Caco-2 (cell line): Measurements from ENCODE around the gene OTOA. TPM values are rescaled to one million over a fixed set of nuclear protein-coding genes. Genes with fewer than 3 reads are reported as not detected.
"Not testable (repeated sequence)": the region's sequence is repeated elsewhere in the genome, so short reads cannot be mapped to it uniquely, and the experiment has no call there.

Experiments
- BruUV-seq: library from RNA; stranded (reverse); fragments of 400-500 nt; replicated peaks from 2 replicates; lab custom pipeline; 2021; lab: Mats Ljungman, UMichigan
- CTCF ChIA-PET: fragments of 300-600 bp; sonication (Branson Sonifier 250); formaldehyde crosslinking; loops from one replicate; lab custom pipeline; 2022; ENCODE audit warnings: antibody characterized with exemption; lab: Charles Lee
- POLR2A ChIA-PET: fragments of 300-600 bp; sonication (Branson Sonifier 250); formaldehyde crosslinking; loops from one replicate; lab custom pipeline; 2022; ENCODE audit warnings: antibody characterized with exemption; lab: Charles Lee
- DNase-seq, 2 experiments: peaks; one replicate each; pipeline versions ENCODE4 v3.0.0 to v3.0.0-alpha.2; 2020 to 2022
- H3K27me3 ChIP-seq: replicated peaks from 2 replicates; pipeline ENCODE4 v1.6.0; 2011; ENCODE audit warnings: low read length; ENCODE audit not compliant: control insufficient read depth, insufficient read depth
- H3K36me3 ChIP-seq: 2 replicates; pipeline ENCODE4 v1.5.1; 2011; ENCODE audit warnings: low read length; ENCODE audit not compliant: control insufficient read depth, insufficient read depth
- H3K4me1 ChIP-seq: fragments of 250-450 bp; sonication (Bioruptor Pico); 2 replicates; pipeline ENCODE4 v1.5.1; 2020; ENCODE audit warnings: mild to moderate bottlenecking
- H3K4me3 ChIP-seq: 2 replicates; pipeline ENCODE4 v1.5.1; 2011; ENCODE audit warnings: low read depth, mild to moderate bottlenecking, control low read depth, low read length
- H3K9me3 ChIP-seq: fragments of 250-450 bp; sonication (Bioruptor Pico); 2 replicates; pipeline ENCODE4 v1.5.1; 2020; ENCODE audit warnings: mild to moderate bottlenecking, moderate library complexity
- H3K27ac Mint-ChIP-seq: one replicate; pipeline ENCODE4 v1.8.0; 2022; ENCODE audit warnings: mixed read lengths; ENCODE audit not compliant: unreplicated experiment
- H3K27me3 Mint-ChIP-seq: one replicate; pipeline ENCODE4 v1.8.0; 2022; ENCODE audit warnings: mixed read lengths; ENCODE audit not compliant: insufficient read depth, unreplicated experiment
- H3K36me3 Mint-ChIP-seq: one replicate; pipeline ENCODE4 v1.8.0; 2022; ENCODE audit warnings: mild to moderate bottlenecking, mixed read lengths; ENCODE audit not compliant: insufficient read depth, unreplicated experiment
- H3K4me1 Mint-ChIP-seq: one replicate; pipeline ENCODE4 v1.8.0; 2022; ENCODE audit warnings: low read depth, mixed read lengths; ENCODE audit not compliant: unreplicated experiment
- H3K4me3 Mint-ChIP-seq: one replicate; pipeline ENCODE4 v1.8.0; 2022; ENCODE audit warnings: mild to moderate bottlenecking, moderate library complexity, mixed read lengths; ENCODE audit not compliant: unreplicated experiment
- H3K9me3 Mint-ChIP-seq: one replicate; pipeline ENCODE4 v1.8.0; 2022; ENCODE audit warnings: mixed read lengths; ENCODE audit not compliant: unreplicated experiment
- CTCF ChIP-seq, 2 experiments: fragments of 200-600 bp in 1 of 2; IDR thresholded peaks; 1 replicate in 1 of 2; 2 replicates in 1 of 2; pipeline versions ENCODE4 v1.5.1 to v1.8.0; 2011 to 2022; ENCODE audit warnings: antibody characterized with exemption in 1 of 2, control low read depth in 1 of 2, inconsistent platforms in 1 of 2, low read depth in 1 of 2, low read length in 1 of 2, mild to moderate bottlenecking in 1 of 2, moderate library complexity in 1 of 2; ENCODE audit not compliant: insufficient read depth in 1 of 2, severe bottlenecking in 1 of 2, unreplicated experiment in 1 of 2
- intact Hi-C: fragments of 100-400 bp; cut with micrococcal nuclease; formaldehyde crosslinking; loops from one replicate; pipeline ENCODE4 v1.10.0; 2022; ENCODE audit not compliant: unreplicated experiment
- total RNA-seq: library from RNA; stranded (reverse); gene quantifications from 2 replicates; pipeline ENCODE4 v1.2.3, GENCODE V29; 2022

The OTOA gene
- total RNA-seq, 1 experiment from 2014 or later = not detected

- H3K27me3 ChIP-seq = no peaks in the 10 kb centered on the region; the same call in 1 of the 2 replicates
- no peak for TF ChIP-seq CTCF (IDR thresholded peaks at IDR 0.05; ENCODE audit: insufficient read depth in 1 of 2, low read depth in 1 of 2, low read length in 1 of 2, severe bottlenecking in 1 of 2, unreplicated experiment in 1 of 2)
- POLR2A ChIA-PET = no interaction called here
- Mint-ChIP-seq H3K4me1 (no peaks in the 10 kb centered on the region), H3K27me3 (peaks cover 6% of the 10 kb centered on the region), H3K36me3 (no peaks in the 10 kb centered on the region), H3K9me3 (no peaks in the 10 kb centered on the region), H3K4me3 (no peak overlapping the region), H3K27ac (no peak overlapping the region)
- CTCF ChIA-PET = no interaction called here
- H3K36me3 ChIP-seq = no peaks in the 10 kb centered on the region
- H3K4me1 ChIP-seq = no peaks in the 10 kb centered on the region
- intact Hi-C loops = no loop called here
- no TSS peak for BruUV-seq
- no peak overlapping the region for H3K4me3 ChIP-seq
- no peaks in the 10 kb centered on the region for H3K9me3 ChIP-seq
- DNase-seq = no peak
Observed at GRCh38 chr16:21723532-21723931, 59.8 kb downstream of the OTOA start.

GRCh38 chr16:21727344-21727743, 63.6 kb downstream of the OTOA start:
- Histone ChIP-seq H3K36me3 (no peaks in the 10 kb centered on the region), H3K9me3 (no peaks in the 10 kb centered on the region), H3K27me3 (no peaks in the 10 kb centered on the region; the same call in 1 of the 2 replicates), H3K4me1 (no peaks in the 10 kb centered on the region), H3K4me3 (no peak overlapping the region)
- Mint-ChIP-seq H3K4me3 (no peak overlapping the region), H3K27ac (no peak overlapping the region), H3K4me1 (no peaks in the 10 kb centered on the region), H3K36me3 (no peaks in the 10 kb centered on the region), H3K27me3 (peaks cover 6% of the 10 kb centered on the region), H3K9me3 (no peaks in the 10 kb centered on the region)
- no peak for TF ChIP-seq CTCF (IDR thresholded peaks at IDR 0.05; ENCODE audit: insufficient read depth in 1 of 2, low read depth in 1 of 2, low read length in 1 of 2, severe bottlenecking in 1 of 2, unreplicated experiment in 1 of 2)
- DNase-seq = no peak
- ChIA-PET CTCF (no interaction called here), POLR2A (no interaction called here)
- no TSS peak for BruUV-seq
- intact Hi-C loops = no loop called here

- BruUV-seq, H3K27me3 Mint-ChIP-seq, POLR2A ChIA-PET, CTCF ChIA-PET, H3K27me3 ChIP-seq, H3K4me3 ChIP-seq, H3K36me3 ChIP-seq, H3K4me3 Mint-ChIP-seq, H3K36me3 Mint-ChIP-seq, DNase-seq, H3K27ac Mint-ChIP-seq, H3K9me3 Mint-ChIP-seq, H3K4me1 ChIP-seq, intact Hi-C loops, H3K4me1 Mint-ChIP-seq, H3K9me3 ChIP-seq: not testable (repeated sequence)
Observed at GRCh38 chr16:21731233-21731632, 67.5 kb downstream of the OTOA start.

GRCh38 chr16:21740637-21741036, 76.9 kb downstream of the OTOA start:
- intact Hi-C loops, H3K27me3 Mint-ChIP-seq, H3K36me3 Mint-ChIP-seq, CTCF ChIA-PET, H3K4me1 Mint-ChIP-seq, H3K9me3 ChIP-seq, H3K4me3 Mint-ChIP-seq, H3K36me3 ChIP-seq, BruUV-seq, H3K27me3 ChIP-seq, POLR2A ChIA-PET, H3K27ac Mint-ChIP-seq, DNase-seq, H3K4me1 ChIP-seq, H3K9me3 Mint-ChIP-seq, H3K4me3 ChIP-seq: not testable (repeated sequence)

- H3K4me3 Mint-ChIP-seq, H3K4me1 ChIP-seq, BruUV-seq, H3K27me3 Mint-ChIP-seq, H3K27me3 ChIP-seq, H3K9me3 ChIP-seq, POLR2A ChIA-PET, H3K27ac Mint-ChIP-seq, H3K9me3 Mint-ChIP-seq, H3K4me3 ChIP-seq, intact Hi-C loops, CTCF ChIA-PET, H3K4me1 Mint-ChIP-seq, H3K36me3 ChIP-seq, H3K36me3 Mint-ChIP-seq, DNase-seq: not testable (repeated sequence)
Observed at GRCh38 chr16:21756192-21757079, 92.7 kb downstream of the OTOA start.
